SK-N-MC (cell line): Measurements from ENCODE around the gene GPR132.

Source experiments
- EZH2 ChIP-seq: fragments of 200-600 bp; sonication (generic); IDR thresholded peaks from one replicate; pipeline ENCODE4 v1.6.1; 2017; ENCODE audit warnings: antibody characterized with exemption
- POLR2AphosphoS5 ChIP-seq: IDR thresholded peaks from 2 replicates; pipeline ENCODE4 v1.6.1; 2012; ENCODE audit warnings: mild to moderate bottlenecking, low read depth, low read length, borderline replicate concordance

- no peak for TF ChIP-seq POLR2AphosphoS5
- TF ChIP-seq EZH2 = no peak
Observed at GRCh38 chr14:105007593-105008264, 57.5 kb downstream of the GPR132 start.
